A673 (cell line): ENCODE measurements around the gene AMZ1. TPM values are rescaled to one million over a fixed set of nuclear protein-coding genes. Genes with fewer than 3 reads are reported as not detected.

Source experiments
- BruUV-seq: library from RNA; stranded (reverse); fragments of 400-500 nt; replicated peaks from 2 replicates; lab custom pipeline; 2021; lab: Mats Ljungman, UMichigan
- CTCF ChIA-PET: fragments of 300-600 bp; sonication (Branson Sonifier 250); formaldehyde crosslinking; loops from one replicate; lab custom pipeline; 2022; ENCODE audit warnings: antibody characterized with exemption; lab: Charles Lee
- POLR2A ChIA-PET: fragments of 300-600 bp; sonication (Branson Sonifier 250); formaldehyde crosslinking; loops from one replicate; lab custom pipeline; 2022; ENCODE audit warnings: antibody characterized with exemption; ENCODE audit not compliant: low non-redundant PET; lab: Charles Lee
- DNase-seq: peaks from one replicate; pipeline ENCODE4 v3.0.0-alpha.2; 2015; ENCODE audit warnings: low spot score
- H3K27ac ChIP-seq: fragments of 200-600 bp; sonication (generic); 2 replicates; pipeline ENCODE4 v1.5.1; 2016; ENCODE audit warnings: mixed run types, low read depth, mild to moderate bottlenecking, mixed read lengths, antibody characterized with exemption, low read length; ENCODE audit not compliant: poor library complexity, severe bottlenecking
- H3K27me3 ChIP-seq: fragments of 200-600 bp; sonication (generic); replicated peaks from 2 replicates; pipeline ENCODE4 v1.6.1; 2017; ENCODE audit warnings: mixed run types, low read depth, mild to moderate bottlenecking, mixed read lengths, antibody characterized with exemption, low read length; ENCODE audit not compliant: insufficient read depth, poor library complexity
- H3K36me3 ChIP-seq: fragments of 200-600 bp; sonication (generic); 2 replicates; pipeline ENCODE4 v1.6.1; 2016; ENCODE audit warnings: mixed run types, mild to moderate bottlenecking, mixed read lengths, antibody characterized with exemption, low read length; ENCODE audit not compliant: insufficient read depth, poor library complexity, severe bottlenecking
- H3K4me1 ChIP-seq: fragments of 200-600 bp; sonication (generic); 2 replicates; pipeline ENCODE4 v1.6.1; 2017; ENCODE audit warnings: mixed run types, mild to moderate bottlenecking, mixed read lengths, antibody characterized with exemption, low read length; ENCODE audit not compliant: insufficient read depth, poor library complexity, severe bottlenecking
- H3K4me3 ChIP-seq: fragments of 200-600 bp; sonication (generic); 2 replicates; pipeline ENCODE4 v1.5.1; 2016; ENCODE audit warnings: low read depth, mixed run types, mild to moderate bottlenecking, mixed read lengths, low read length; ENCODE audit not compliant: poor library complexity, severe bottlenecking
- H3K9me3 ChIP-seq: fragments of 200-600 bp; sonication (generic); 2 replicates; pipeline ENCODE4 v1.6.1; 2016; ENCODE audit warnings: mixed run types, low read depth, mild to moderate bottlenecking, mixed read lengths, antibody characterized with exemption, low read length; ENCODE audit not compliant: poor library complexity, severe bottlenecking
- CTCF ChIP-seq: fragments of 300-800, 200-600 bp; sonication (generic); conservative IDR thresholded peaks from 2 replicates; pipeline ENCODE4 v1.5.1; 2017; ENCODE audit warnings: low read depth, mild to moderate bottlenecking, antibody characterized with exemption, low read length, moderate library complexity, mixed read lengths
- EZH2 ChIP-seq: fragments of 200-600 bp; sonication (generic); IDR thresholded peaks from 2 replicates; pipeline ENCODE4 v1.6.1; 2017; ENCODE audit warnings: borderline replicate concordance, low read depth, mild to moderate bottlenecking, mixed read lengths, antibody characterized with exemption, low read length; ENCODE audit not compliant: poor library complexity, severe bottlenecking
- intact Hi-C: fragments of 100-400 bp; cut with micrococcal nuclease; formaldehyde crosslinking; loops from one replicate; pipeline ENCODE4 v1.10.0; 2022; ENCODE audit not compliant: unreplicated experiment
- total RNA-seq: library from RNA; stranded (reverse); gene quantifications from 2 replicates; pipeline ENCODE4 v1.2.3, GENCODE V29; 2021

The AMZ1 gene
- total RNA-seq, 1 experiment from 2014 or later: not detected

GRCh38 chr7:2651847-2652735 lies 35.9 kb upstream of the AMZ1 start:
- Histone ChIP-seq H3K27me3 (no peaks in the 10 kb centered on the region), H3K4me3 (no peak overlapping the region), H3K4me1 (no peaks in the 10 kb centered on the region), H3K36me3 (peaks cover 40% of the 10 kb centered on the region), H3K27ac (no peak overlapping the region), H3K9me3 (no peaks in the 10 kb centered on the region)
- no TSS peak for BruUV-seq
- DNase-seq: no peak
- intact Hi-C loops: no loop called here
- CTCF ChIA-PET: interaction anchor here (0.6 kb wide), 1 partner anchor 207 kb away, joined by 3 read pairs; no protein-coding TSS in a partner anchor
- TF ChIP-seq EZH2: no peak
- no peak for TF ChIP-seq CTCF
- POLR2A ChIA-PET: interaction anchor here (0.6 kb wide), 1 partner anchor 159 kb away, joined by 3 read pairs; no protein-coding TSS in a partner anchor

- H3K4me3 ChIP-seq: no peak overlapping the region
- H3K4me1 ChIP-seq: no peaks in the 10 kb centered on the region
- no peaks in the 10 kb centered on the region for H3K9me3 ChIP-seq
- BruUV-seq: no TSS peak
- CTCF ChIA-PET: interaction anchor here (0.6 kb wide), 1 partner anchor 207 kb away, joined by 3 read pairs; no protein-coding TSS in a partner anchor
- intact Hi-C loops: no loop called here
- no peaks in the 10 kb centered on the region for H3K27me3 ChIP-seq
- no peak for DNase-seq
- H3K36me3 ChIP-seq: peaks cover 37% of the 10 kb centered on the region
- POLR2A ChIA-PET: no interaction called here
- TF ChIP-seq CTCF (no peak), EZH2 (no peak)
- no peak overlapping the region for H3K27ac ChIP-seq
Observed at GRCh38 chr7:2652736-2653060, 35.3 kb upstream of the AMZ1 start.

- Histone ChIP-seq H3K9me3 (no peaks in the 10 kb centered on the region), H3K27me3 (no peaks in the 10 kb centered on the region), H3K27ac (no peak overlapping the region), H3K36me3 (peaks cover 38% of the 10 kb centered on the region), H3K4me1 (no peaks in the 10 kb centered on the region), H3K4me3 (no peak overlapping the region)
- TF ChIP-seq CTCF (no peak), EZH2 (no peak)
- POLR2A ChIA-PET: no interaction called here
- no peak for DNase-seq
- CTCF ChIA-PET: no interaction called here
- intact Hi-C loops: no loop called here
- BruUV-seq: no TSS peak
Observed at GRCh38 chr7:2654059-2654458, 33.9 kb upstream of the AMZ1 start.
